Measurements from ENCODE around the gene DUSP8. TPM values are rescaled to one million over a fixed set of nuclear protein-coding genes. Genes with fewer than 3 reads are reported as not detected.

DUSP8 gene
- total and polyA plus RNA-seq, 9 of the 15 experiments (the other 6 are each of a cell fraction or from before 2014, with no cell fraction given) = 0.14 to 2.0 (median 0.86) TPM; not detected in 2

DNA sequence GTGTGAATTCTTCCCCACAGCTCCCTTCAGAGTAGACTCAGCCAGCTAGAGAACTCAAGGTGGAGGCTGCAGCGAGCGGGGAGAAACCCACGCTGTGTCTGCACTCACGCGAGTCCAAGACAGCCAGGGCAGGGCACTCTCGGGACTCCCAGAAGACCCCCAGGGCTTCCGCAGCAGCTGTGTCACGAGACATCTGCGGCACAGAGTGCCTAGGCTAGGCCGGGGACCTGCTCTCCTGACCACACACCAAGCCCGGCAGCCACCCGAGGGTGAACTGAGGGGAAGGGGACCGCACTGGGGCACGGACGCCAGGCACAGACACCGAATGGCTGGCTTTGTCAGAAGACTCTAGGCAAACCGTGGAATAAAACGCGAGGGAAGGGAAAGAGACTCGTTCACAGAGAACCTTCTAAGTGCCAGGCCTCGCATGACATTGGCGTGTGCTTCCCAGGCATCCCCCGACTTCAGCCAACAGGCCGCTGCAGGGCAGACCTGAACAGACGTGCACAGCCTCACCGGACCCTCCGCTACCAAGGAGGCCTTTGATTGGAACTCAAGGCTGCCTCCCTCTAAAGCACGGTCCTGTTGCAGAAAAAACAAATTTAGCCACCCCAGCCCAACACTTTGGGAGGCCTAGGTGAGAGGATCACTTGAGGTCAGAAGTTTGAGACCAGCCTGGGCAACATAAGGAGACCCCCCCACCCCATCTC is 67.3 kb downstream of the DUSP8 start:
- H3K4me1 ChIP-seq (replicated peaks in 1 of 2; ENCODE audit: control insufficient read depth in 2 of 2, insufficient read depth in 2 of 2, low read length in 2 of 2) = peaks cover 0 to 25% of the 10 kb centered on the region in 2 experiments; a peak in 2 of 5 replicates
- BruUV-seq (replicated peaks) = no TSS peak
- POLR2A ChIA-PET = interaction anchor here (0.6 kb wide), 1 partner anchor 290 kb away, joined by 3 read pairs; no protein-coding TSS in a partner anchor
- intact Hi-C loops (cut with micrococcal nuclease) (no loop called here), in situ Hi-C loops (cut with MboI) (no loop called here)
- CTCF ChIA-PET (ENCODE audit: low intra/inter-chr PET ratio) = no interaction called here
- H3K9me1 ChIP-seq (ENCODE audit: control insufficient read depth, insufficient read depth, low read length) = no peaks in the 10 kb centered on the region
- H3K9me3 ChIP-seq (replicated peaks; ENCODE audit: control insufficient read depth, insufficient read depth, low read depth, low read length) = 0 out of 2 replicates have a peak, but pooled peaks cover 4% of the 10 kb centered on the region
- peaks cover 29% of the 10 kb centered on the region for H4K20me1 ChIP-seq (replicated peaks; ENCODE audit: control insufficient read depth, insufficient read depth, low read length)
- no peak overlapping the region for H3K4me3 ChIP-seq
- H3K27ac ChIP-seq (ENCODE audit: extremely low read depth, low read depth, low read length) = no peak overlapping the region
- TF ChIP-seq NFRKB (IDR thresholded peaks at IDR 0.05; ENCODE audit: low read depth) (no peak), TCFL5 (CRISPR knock-in tag; conservative IDR thresholded peaks at IDR 0.05) (no peak), AFF4 (CRISPR knock-in tag; IDR thresholded peaks at IDR 0.05) (no peak), RFX5 (IDR thresholded peaks at IDR 0.05; ENCODE audit: low read depth, low read length) (no peak), ZFP30 (CRISPR knock-in tag; IDR thresholded peaks at IDR 0.05; ENCODE audit: borderline replicate concordance) (no peak)
- DNase-seq (ENCODE audit: extremely low read depth in 1 of 4, low spot score in 3 of 4) = no peak
- H3K79me2 ChIP-seq (ENCODE audit: control insufficient read depth, insufficient read depth, low read length) = no peaks in the 10 kb centered on the region; the same call in 1 of the 3 replicates
- no peak for FAIRE-seq
- H3K4me2 ChIP-seq (ENCODE audit: insufficient read depth, low read length) = no peak overlapping the region
- ATAC-seq = no peak
- H3K9ac ChIP-seq (ENCODE audit: insufficient read depth in 1 of 2, low read depth in 2 of 2, low read length in 2 of 2) = peak overlapping the region in 1 of 2 experiments; percentile 26; a peak in 1 of 4 replicates
- no peaks in the 10 kb centered on the region for H3K27me3 ChIP-seq (ENCODE audit: control insufficient read depth in 2 of 2, insufficient read depth in 2 of 2, low read length in 2 of 2)
- no peak overlapping the region for H2AFZ ChIP-seq (ENCODE audit: low read depth, low read length)
- H3K36me3 ChIP-seq (ENCODE audit: control insufficient read depth, insufficient read depth, low read length) = no peaks in the 10 kb centered on the region
- 87% methylated on average over 21 of the region's 28 CpGs for WGBS (ENCODE audit: insufficient coverage, low coverage, missing lambda C conversion rate)
